A673 (cell line): Measurements from ENCODE around the gene SPDL1. TPM values are rescaled to one million over a fixed set of nuclear protein-coding genes. Genes with fewer than 3 reads are reported as not detected.

Source experiments
- BruUV-seq: library from RNA; stranded (reverse); fragments of 400-500 nt; replicated peaks from 2 replicates; lab custom pipeline; 2021; lab: Mats Ljungman, UMichigan
- CTCF ChIA-PET: fragments of 300-600 bp; sonication (Branson Sonifier 250); formaldehyde crosslinking; loops from one replicate; lab custom pipeline; 2022; ENCODE audit warnings: antibody characterized with exemption; lab: Charles Lee
- POLR2A ChIA-PET: fragments of 300-600 bp; sonication (Branson Sonifier 250); formaldehyde crosslinking; loops from one replicate; lab custom pipeline; 2022; ENCODE audit warnings: antibody characterized with exemption; ENCODE audit not compliant: low non-redundant PET; lab: Charles Lee
- DNase-seq: peaks from one replicate; pipeline ENCODE4 v3.0.0-alpha.2; 2015; ENCODE audit warnings: low spot score
- H3K27ac ChIP-seq: fragments of 200-600 bp; sonication (generic); 2 replicates; pipeline ENCODE4 v1.5.1; 2016; ENCODE audit warnings: mixed run types, low read depth, mild to moderate bottlenecking, mixed read lengths, antibody characterized with exemption, low read length; ENCODE audit not compliant: poor library complexity, severe bottlenecking
- H3K27me3 ChIP-seq: fragments of 200-600 bp; sonication (generic); replicated peaks from 2 replicates; pipeline ENCODE4 v1.6.1; 2017; ENCODE audit warnings: mixed run types, low read depth, mild to moderate bottlenecking, mixed read lengths, antibody characterized with exemption, low read length; ENCODE audit not compliant: insufficient read depth, poor library complexity
- H3K36me3 ChIP-seq: fragments of 200-600 bp; sonication (generic); 2 replicates; pipeline ENCODE4 v1.6.1; 2016; ENCODE audit warnings: mixed run types, mild to moderate bottlenecking, mixed read lengths, antibody characterized with exemption, low read length; ENCODE audit not compliant: insufficient read depth, poor library complexity, severe bottlenecking
- H3K4me1 ChIP-seq: fragments of 200-600 bp; sonication (generic); 2 replicates; pipeline ENCODE4 v1.6.1; 2017; ENCODE audit warnings: mixed run types, mild to moderate bottlenecking, mixed read lengths, antibody characterized with exemption, low read length; ENCODE audit not compliant: insufficient read depth, poor library complexity, severe bottlenecking
- H3K4me3 ChIP-seq: fragments of 200-600 bp; sonication (generic); 2 replicates; pipeline ENCODE4 v1.5.1; 2016; ENCODE audit warnings: low read depth, mixed run types, mild to moderate bottlenecking, mixed read lengths, low read length; ENCODE audit not compliant: poor library complexity, severe bottlenecking
- H3K9me3 ChIP-seq: fragments of 200-600 bp; sonication (generic); 2 replicates; pipeline ENCODE4 v1.6.1; 2016; ENCODE audit warnings: mixed run types, low read depth, mild to moderate bottlenecking, mixed read lengths, antibody characterized with exemption, low read length; ENCODE audit not compliant: poor library complexity, severe bottlenecking
- CTCF ChIP-seq: fragments of 300-800, 200-600 bp; sonication (generic); conservative IDR thresholded peaks from 2 replicates; pipeline ENCODE4 v1.5.1; 2017; ENCODE audit warnings: low read depth, mild to moderate bottlenecking, antibody characterized with exemption, low read length, moderate library complexity, mixed read lengths
- EZH2 ChIP-seq: fragments of 200-600 bp; sonication (generic); IDR thresholded peaks from 2 replicates; pipeline ENCODE4 v1.6.1; 2017; ENCODE audit warnings: borderline replicate concordance, low read depth, mild to moderate bottlenecking, mixed read lengths, antibody characterized with exemption, low read length; ENCODE audit not compliant: poor library complexity, severe bottlenecking
- intact Hi-C: fragments of 100-400 bp; cut with micrococcal nuclease; formaldehyde crosslinking; loops from one replicate; pipeline ENCODE4 v1.10.0; 2022; ENCODE audit not compliant: unreplicated experiment
- total RNA-seq: library from RNA; stranded (reverse); gene quantifications from 2 replicates; pipeline ENCODE4 v1.2.3, GENCODE V29; 2021

The SPDL1 gene
- total RNA-seq, 1 experiment from 2014 or later = 57.6 TPM

DNA sequence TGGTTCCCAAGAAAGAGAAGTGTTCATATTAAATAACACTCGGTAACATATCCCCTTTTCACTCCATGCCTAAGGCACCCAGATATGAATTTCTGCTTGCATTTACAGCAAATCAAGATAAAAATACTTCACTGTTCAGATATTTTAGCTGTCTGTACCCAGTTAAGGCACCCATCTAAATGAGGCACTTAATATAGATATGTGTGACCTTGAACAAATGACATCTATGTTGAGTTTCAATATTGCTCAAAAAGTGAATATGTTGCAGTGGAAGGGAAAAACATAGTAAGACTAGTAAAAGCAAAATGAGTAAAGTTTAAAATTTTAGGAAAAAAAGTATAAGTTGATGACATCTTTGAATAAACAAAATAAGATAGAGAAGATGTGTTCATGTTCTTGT lies 32.4 kb upstream of the SPDL1 start:
- H3K27me3 ChIP-seq = peaks cover 51% of the 10 kb centered on the region
- H3K36me3 ChIP-seq = no peaks in the 10 kb centered on the region
- no peak overlapping the region for H3K27ac ChIP-seq
- no peaks in the 10 kb centered on the region for H3K9me3 ChIP-seq
- intact Hi-C loops = no loop called here
- no peak for TF ChIP-seq CTCF
- no peak for TF ChIP-seq EZH2
- DNase-seq = no peak
- no peaks in the 10 kb centered on the region for H3K4me1 ChIP-seq
- BruUV-seq = no TSS peak
- CTCF ChIA-PET = no interaction called here
- POLR2A ChIA-PET = no interaction called here
- no peak overlapping the region for H3K4me3 ChIP-seq

- H3K4me1 ChIP-seq = no peaks in the 10 kb centered on the region
- peaks cover 51% of the 10 kb centered on the region for H3K27me3 ChIP-seq
- ChIA-PET CTCF (no interaction called here), POLR2A (no interaction called here)
- BruUV-seq = no TSS peak
- intact Hi-C loops = no loop called here
- H3K9me3 ChIP-seq = no peaks in the 10 kb centered on the region
- no peak overlapping the region for H3K27ac ChIP-seq
- TF ChIP-seq CTCF (no peak), EZH2 (no peak)
- no peak for DNase-seq
- H3K4me3 ChIP-seq = no peak overlapping the region
- no peaks in the 10 kb centered on the region for H3K36me3 ChIP-seq
Observed at GRCh38 chr5:169551696-169552095, 31.9 kb upstream of the SPDL1 start.

DNA sequence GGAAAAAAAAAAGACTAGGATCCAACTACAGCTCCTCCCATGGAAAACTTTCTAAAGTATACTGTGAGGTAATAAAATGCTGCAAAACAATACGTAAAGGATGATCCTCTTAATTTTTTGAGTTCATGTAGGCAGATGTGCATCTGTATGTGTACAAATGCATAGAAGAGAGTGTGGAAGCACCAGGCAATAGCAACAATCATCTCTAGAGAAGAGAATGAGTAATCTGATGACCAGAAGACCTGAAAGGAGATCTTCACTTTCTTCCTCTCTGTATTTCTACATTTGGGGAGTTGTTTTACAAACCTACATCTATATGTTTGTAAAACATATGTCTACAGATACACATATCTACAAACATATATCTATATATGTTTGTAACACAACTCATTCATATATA lies 29.3 kb upstream of the SPDL1 start:
- no peak for DNase-seq
- CTCF ChIA-PET = no interaction called here
- Histone ChIP-seq H3K36me3 (no peaks in the 10 kb centered on the region), H3K27ac (no peak overlapping the region), H3K4me1 (no peaks in the 10 kb centered on the region), H3K4me3 (no peak overlapping the region), H3K27me3 (peaks cover 33% of the 10 kb centered on the region), H3K9me3 (no peaks in the 10 kb centered on the region)
- POLR2A ChIA-PET = no interaction called here
- no TSS peak for BruUV-seq
- no peak for TF ChIP-seq CTCF
- TF ChIP-seq EZH2 = no peak
- intact Hi-C loops = no loop called here
